ENCODE results near the gene MPC2.

DNA sequence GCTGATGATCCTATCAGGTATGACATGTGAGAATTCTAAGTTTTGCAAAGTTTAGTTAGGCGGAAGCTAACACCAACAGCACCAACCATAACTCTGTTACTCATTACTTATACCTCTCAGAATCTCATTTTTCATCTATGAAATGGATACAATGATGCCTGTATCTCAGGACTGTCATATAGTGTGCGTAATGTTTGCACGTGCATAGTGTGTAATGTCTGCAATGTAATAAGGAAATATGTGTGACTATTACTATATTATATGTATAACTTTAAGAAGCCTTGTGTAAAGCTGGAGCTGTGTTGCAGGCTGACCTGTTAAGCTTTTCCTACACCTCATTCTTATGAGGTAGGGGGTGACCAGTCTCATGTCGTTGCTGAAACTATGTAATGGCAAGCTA lies 36.0 kb downstream of the MPC2 start:
- no peak for TF ChIP-seq TEAD4 (IDR thresholded peaks at IDR 0.05; ENCODE audit: low read depth, low read length)
- TF ChIP-seq EGR1 (IDR thresholded peaks at IDR 0.05; ENCODE audit: borderline replicate concordance, low read depth, low read length) = no peak
- no peak for TF ChIP-seq POLR2A (IDR thresholded peaks at IDR 0.05; ENCODE audit: control extremely low read depth in 1 of 2, low read depth in 2 of 2, low read length in 2 of 2)
- TF ChIP-seq, protein P1, sequence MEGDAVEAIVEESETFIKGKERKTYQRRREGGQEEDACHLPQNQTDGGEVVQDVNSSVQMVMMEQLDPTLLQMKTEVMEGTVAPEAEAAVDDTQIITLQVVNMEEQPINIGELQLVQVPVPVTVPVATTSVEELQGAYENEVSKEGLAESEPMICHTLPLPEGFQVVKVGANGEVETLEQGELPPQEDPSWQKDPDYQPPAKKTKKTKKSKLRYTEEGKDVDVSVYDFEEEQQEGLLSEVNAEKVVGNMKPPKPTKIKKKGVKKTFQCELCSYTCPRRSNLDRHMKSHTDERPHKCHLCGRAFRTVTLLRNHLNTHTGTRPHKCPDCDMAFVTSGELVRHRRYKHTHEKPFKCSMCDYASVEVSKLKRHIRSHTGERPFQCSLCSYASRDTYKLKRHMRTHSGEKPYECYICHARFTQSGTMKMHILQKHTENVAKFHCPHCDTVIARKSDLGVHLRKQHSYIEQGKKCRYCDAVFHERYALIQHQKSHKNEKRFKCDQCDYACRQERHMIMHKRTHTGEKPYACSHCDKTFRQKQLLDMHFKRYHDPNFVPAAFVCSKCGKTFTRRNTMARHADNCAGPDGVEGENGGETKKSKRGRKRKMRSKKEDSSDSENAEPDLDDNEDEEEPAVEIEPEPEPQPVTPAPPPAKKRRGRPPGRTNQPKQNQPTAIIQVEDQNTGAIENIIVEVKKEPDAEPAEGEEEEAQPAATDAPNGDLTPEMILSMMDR (IDR thresholded peaks at IDR 0.05; ENCODE audit: control extremely low read depth in 1 of 3, insufficient read depth in 1 of 3, low read depth in 1 of 3, low read length in 3 of 3) = no peak
- no peak for TF ChIP-seq EZH2 (IDR thresholded peaks at IDR 0.05; ENCODE audit: low read depth, low read length, severe bottlenecking)
- no peak for TF ChIP-seq YY1 (IDR thresholded peaks at IDR 0.05; ENCODE audit: low read depth, low read length)
- TF ChIP-seq POLR2AphosphoS5 (IDR thresholded peaks at IDR 0.05; ENCODE audit: low read depth, low read length) = no peak
- TF ChIP-seq SP1 (IDR thresholded peaks at IDR 0.05; ENCODE audit: low read depth, low read length) = no peak
- no peak for TF ChIP-seq TAF1 (IDR thresholded peaks at IDR 0.05; ENCODE audit: low read depth, low read length)
- no peak for TF ChIP-seq SRF (IDR thresholded peaks at IDR 0.05; ENCODE audit: low read depth, low read length)
- no peak for TF ChIP-seq JUN (IDR thresholded peaks at IDR 0.05; ENCODE audit: low read depth, low read length)
